GM10248 (cell line): ENCODE measurements around the gene GTPBP1.

Experiments used
- CTCF ChIA-PET: fragments of 300-600 bp; sonication (Branson Sonifier 250); formaldehyde crosslinking; extraction: SDS; loops from one replicate; lab custom pipeline; 2021; ENCODE audit warnings: antibody characterized with exemption; lab: Yijun Ruan, JAX
- POLR2A ChIA-PET: fragments of 350-650 bp; sonication (Branson Sonifier 250); formaldehyde crosslinking; extraction: SDS; loops from one replicate; lab custom pipeline; 2020; ENCODE audit warnings: antibody characterized with exemption; lab: Yijun Ruan, JAX
- DNase-seq: peaks from one replicate; pipeline ENCODE4 v3.0.0; 2012; ENCODE audit errors: extremely low spot score
- CTCF ChIP-seq: IDR thresholded peaks from 2 replicates; pipeline ENCODE4 v1.5.1; 2012; ENCODE audit warnings: mild to moderate bottlenecking, low read depth; ENCODE audit errors: extremely low read depth, missing control alignments, control extremely low read depth

Gene GTPBP1

GRCh38 chr22:38718414-38718813, 12.7 kb downstream of the GTPBP1 start:
- POLR2A ChIA-PET = no interaction called here
- no peak for DNase-seq
- no peak for TF ChIP-seq CTCF
- CTCF ChIA-PET = interaction anchor here (1.4 to 1.8 kb wide), 3 partner anchors 11 to 48 kb away, joined by 3 to 4 read pairs (median 3); no protein-coding TSS in a partner anchor

- POLR2A ChIA-PET = no interaction called here
- DNase-seq = no peak
- CTCF ChIA-PET = interaction anchor here (1.4 to 1.7 kb wide), 2 partner anchors 12 to 47 kb away, joined by 3 read pairs; no protein-coding TSS in a partner anchor
- no peak for TF ChIP-seq CTCF
Observed at GRCh38 chr22:38719196-38719595, 13.5 kb downstream of the GTPBP1 start.

GRCh38 chr22:38720350-38720749, 14.6 kb downstream of the GTPBP1 start:
- no peak for TF ChIP-seq CTCF
- ChIA-PET POLR2A (interaction anchor here (0.7 kb wide), 1 partner anchor 169 kb away, joined by 3 read pairs; no protein-coding TSS in a partner anchor), CTCF (interaction anchor here (7.5 kb wide), 1 partner anchor 14 kb away, joined by 70 read pairs; no protein-coding TSS in a partner anchor)
- DNase-seq = no peak

- no peak for TF ChIP-seq CTCF
- no peak for DNase-seq
- ChIA-PET POLR2A (no interaction called here), CTCF (interaction anchor here (1.2 to 7.5 kb wide), 4 partner anchors 13 to 48 kb away, joined by 3 to 70 read pairs (median 4); no protein-coding TSS in a partner anchor)
Observed at GRCh38 chr22:38721551-38721950, 15.8 kb downstream of the GTPBP1 start.

- ChIA-PET CTCF (interaction anchor here (1.2 to 7.5 kb wide), 8 partner anchors 10 to 45 kb away, joined by 5 to 70 read pairs (median 8); no protein-coding TSS in a partner anchor), POLR2A (no interaction called here)
- TF ChIP-seq CTCF = no peak
- no peak for DNase-seq
Observed at GRCh38 chr22:38724176-38724575, 18.4 kb downstream of the GTPBP1 start.

- CTCF ChIA-PET = interaction anchor here (1.2 to 7.5 kb wide), 9 partner anchors 10 to 44 kb away, joined by 3 to 70 read pairs (median 8); no protein-coding TSS in a partner anchor
- DNase-seq = no peak
- POLR2A ChIA-PET = no interaction called here
- TF ChIP-seq CTCF = peak; percentile 13
Observed at GRCh38 chr22:38724926-38725571, 19.3 kb downstream of the GTPBP1 start.
